DOHH2 (cell line): ENCODE results near the gene ACSL1.

Experiments used
- H3F3A ChIP-seq: fragments of 200-600 bp; sonication (generic), shearing (Covaris generic); 2 replicates; pipeline ENCODE4 v1.6.0; 2016; ENCODE audit warnings: antibody characterized with exemption, mild to moderate bottlenecking; ENCODE audit not compliant: control insufficient read depth, insufficient read depth
- H3K27ac ChIP-seq: fragments of 200-600 bp; sonication (generic); 2 replicates; pipeline ENCODE4 v1.5.1; 2014; ENCODE audit warnings: low read depth, mild to moderate bottlenecking, low read length, moderate library complexity
- H3K27me3 ChIP-seq: fragments of 200-600 bp; sonication (generic); 2 replicates; pipeline ENCODE4 v1.6.1; 2014; ENCODE audit warnings: mild to moderate bottlenecking, low read length, mixed read lengths; ENCODE audit not compliant: control insufficient read depth
- H3K36me3 ChIP-seq: fragments of 200-600 bp; sonication (generic); 2 replicates; pipeline ENCODE4 v1.6.1; 2014; ENCODE audit warnings: mild to moderate bottlenecking, low read length, moderate library complexity, mixed read lengths; ENCODE audit not compliant: control insufficient read depth
- H3K4me1 ChIP-seq: fragments of 200-600 bp; sonication (generic); 2 replicates; pipeline ENCODE4 v1.6.1; 2014; ENCODE audit warnings: mild to moderate bottlenecking, low read length, mixed read lengths; ENCODE audit not compliant: control insufficient read depth
- H3K4me2 ChIP-seq: fragments of 200-600 bp; sonication (generic); 2 replicates; pipeline ENCODE4 v1.6.0; 2014; ENCODE audit warnings: mild to moderate bottlenecking, low read length, moderate library complexity
- H3K4me3 ChIP-seq: fragments of 200-600 bp; sonication (generic); 2 replicates; pipeline ENCODE4 v1.5.1; 2014; ENCODE audit warnings: mild to moderate bottlenecking, low read length, mixed read lengths
- H3K79me2 ChIP-seq: fragments of 200-600 bp; sonication (generic); 2 replicates; pipeline ENCODE4 v1.6.1; 2014; ENCODE audit warnings: mild to moderate bottlenecking, low read length, mixed read lengths; ENCODE audit not compliant: control insufficient read depth
- H3K9me2 ChIP-seq: fragments of 200-600 bp; sonication (generic); replicated peaks from 2 replicates; pipeline ENCODE4 v1.6.1; 2014; ENCODE audit warnings: mild to moderate bottlenecking, low read length, mixed read lengths; ENCODE audit not compliant: control insufficient read depth
- H3K9me3 ChIP-seq: fragments of 200-600 bp; sonication (generic); 2 replicates; pipeline ENCODE4 v1.6.1; 2014; ENCODE audit warnings: antibody characterized with exemption, low read length, mixed read lengths; ENCODE audit not compliant: control insufficient read depth, insufficient read depth
- H4K20me1 ChIP-seq: fragments of 200-600 bp; sonication (generic); 2 replicates; pipeline ENCODE4 v1.6.0; 2014; ENCODE audit warnings: low read depth, mild to moderate bottlenecking, antibody characterized with exemption, low read length, moderate library complexity; ENCODE audit not compliant: control insufficient read depth, insufficient read depth
- EZH2phosphoT487 ChIP-seq: fragments of 200-600 bp; sonication (generic); IDR thresholded peaks from 2 replicates; pipeline ENCODE4 v1.6.1; 2017; ENCODE audit warnings: borderline replicate concordance, mild to moderate bottlenecking, antibody characterized with exemption, low read length, moderate library complexity, mixed read lengths
- TF ChIP-seq, protein P1 (sequence below): fragments of 200-600 bp; sonication (generic); IDR thresholded peaks from one replicate; pipeline ENCODE4 v1.5.1; 2014; ENCODE audit warnings: antibody characterized with exemption, mild to moderate bottlenecking, low read depth, low read length; ENCODE audit not compliant: poor library complexity, severe bottlenecking

ACSL1 gene

DNA sequence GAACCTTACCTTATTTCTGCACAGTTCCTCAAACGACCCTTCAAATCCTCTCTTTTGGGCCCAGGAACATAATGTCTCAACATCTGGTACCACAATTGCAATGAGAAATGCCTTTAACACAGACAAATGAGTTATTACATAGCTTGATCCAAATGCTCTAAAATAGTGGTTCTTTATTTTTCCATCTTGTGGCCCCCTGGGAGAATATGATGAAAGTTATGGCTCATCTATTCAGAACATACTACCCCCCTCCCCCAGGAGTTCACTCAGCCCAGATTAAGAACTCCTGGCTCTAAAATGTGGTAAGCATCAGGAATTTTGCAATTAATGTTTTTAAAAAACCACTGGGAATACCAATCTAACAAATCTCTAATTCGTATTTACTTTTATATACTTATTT, 68.0 kb downstream of the ACSL1 start:
- H3K4me2 ChIP-seq, result no peak overlapping the region
- peaks cover 44% of the 10 kb centered on the region for H3K36me3 ChIP-seq
- H4K20me1 ChIP-seq, result no peaks in the 10 kb centered on the region
- H3K27ac ChIP-seq, result no peak overlapping the region
- H3K27me3 ChIP-seq, result no peaks in the 10 kb centered on the region
- no peaks in the 10 kb centered on the region for H3K4me1 ChIP-seq
- no peaks in the 10 kb centered on the region for H3F3A ChIP-seq
- H3K4me3 ChIP-seq, result no peak overlapping the region
- H3K9me3 ChIP-seq, result no peaks in the 10 kb centered on the region
- H3K79me2 ChIP-seq, result no peaks in the 10 kb centered on the region
- no peaks in the 10 kb centered on the region for H3K9me2 ChIP-seq
- TF ChIP-seq EZH2phosphoT487, result no peak
- TF ChIP-seq, protein P1, sequence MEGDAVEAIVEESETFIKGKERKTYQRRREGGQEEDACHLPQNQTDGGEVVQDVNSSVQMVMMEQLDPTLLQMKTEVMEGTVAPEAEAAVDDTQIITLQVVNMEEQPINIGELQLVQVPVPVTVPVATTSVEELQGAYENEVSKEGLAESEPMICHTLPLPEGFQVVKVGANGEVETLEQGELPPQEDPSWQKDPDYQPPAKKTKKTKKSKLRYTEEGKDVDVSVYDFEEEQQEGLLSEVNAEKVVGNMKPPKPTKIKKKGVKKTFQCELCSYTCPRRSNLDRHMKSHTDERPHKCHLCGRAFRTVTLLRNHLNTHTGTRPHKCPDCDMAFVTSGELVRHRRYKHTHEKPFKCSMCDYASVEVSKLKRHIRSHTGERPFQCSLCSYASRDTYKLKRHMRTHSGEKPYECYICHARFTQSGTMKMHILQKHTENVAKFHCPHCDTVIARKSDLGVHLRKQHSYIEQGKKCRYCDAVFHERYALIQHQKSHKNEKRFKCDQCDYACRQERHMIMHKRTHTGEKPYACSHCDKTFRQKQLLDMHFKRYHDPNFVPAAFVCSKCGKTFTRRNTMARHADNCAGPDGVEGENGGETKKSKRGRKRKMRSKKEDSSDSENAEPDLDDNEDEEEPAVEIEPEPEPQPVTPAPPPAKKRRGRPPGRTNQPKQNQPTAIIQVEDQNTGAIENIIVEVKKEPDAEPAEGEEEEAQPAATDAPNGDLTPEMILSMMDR, result no peak

DNA sequence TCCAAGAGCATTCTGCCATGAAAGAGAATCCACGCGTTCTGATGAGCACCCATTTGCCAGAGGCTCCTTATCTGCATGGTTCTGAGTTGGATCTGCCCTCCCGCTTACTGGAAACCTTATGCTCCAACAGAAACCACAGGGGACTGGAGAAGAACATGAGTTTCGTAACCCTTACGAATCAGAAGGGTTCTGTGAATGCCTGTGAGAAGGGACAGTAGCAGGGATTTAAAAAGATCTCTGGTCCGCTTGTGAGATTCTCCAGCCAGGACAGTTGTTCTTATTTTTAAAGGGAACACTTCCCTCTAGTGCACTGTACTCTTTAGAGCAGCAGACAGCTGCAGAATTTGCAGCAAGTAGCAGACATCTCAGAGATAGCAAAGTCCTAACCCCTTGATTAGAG, 69.4 kb downstream of the ACSL1 start:
- Histone ChIP-seq H3K9me2 (no peaks in the 10 kb centered on the region), H3K27ac (no peak overlapping the region), H4K20me1 (no peaks in the 10 kb centered on the region), H3K4me3 (no peak overlapping the region), H3K27me3 (no peaks in the 10 kb centered on the region), H3K4me1 (no peaks in the 10 kb centered on the region), H3K9me3 (no peaks in the 10 kb centered on the region), H3K79me2 (no peaks in the 10 kb centered on the region), H3K36me3 (peaks cover 35% of the 10 kb centered on the region), H3K4me2 (no peak overlapping the region), H3F3A (no peaks in the 10 kb centered on the region)
- TF ChIP-seq, protein P1, result no peak
- no peak for TF ChIP-seq EZH2phosphoT487

DNA sequence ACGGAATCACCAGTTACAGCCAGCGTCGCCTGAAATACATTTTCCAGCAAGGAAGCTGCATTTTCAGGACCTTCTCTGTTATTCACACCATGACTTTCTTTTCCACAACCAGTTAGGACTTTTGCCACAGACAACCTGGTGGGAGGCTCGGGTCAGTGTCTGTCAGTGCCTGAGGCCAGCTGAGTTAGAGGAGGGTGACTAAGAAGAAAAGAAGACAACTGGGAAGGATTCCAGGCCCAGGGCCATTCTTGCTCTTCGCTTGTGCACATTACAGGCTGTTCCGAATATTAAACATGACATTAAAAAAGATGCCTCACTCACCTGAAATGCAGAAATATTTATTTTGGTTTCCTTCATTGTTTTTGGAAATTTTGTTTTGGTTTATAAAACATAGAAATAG, 70.5 kb downstream of the ACSL1 start:
- peaks cover 25% of the 10 kb centered on the region for H3K36me3 ChIP-seq
- no peaks in the 10 kb centered on the region for H3K9me3 ChIP-seq
- no peaks in the 10 kb centered on the region for H3K27me3 ChIP-seq
- H3K4me1 ChIP-seq, result no peaks in the 10 kb centered on the region
- no peak overlapping the region for H3K4me2 ChIP-seq
- no peaks in the 10 kb centered on the region for H3K79me2 ChIP-seq
- H4K20me1 ChIP-seq, result no peaks in the 10 kb centered on the region
- TF ChIP-seq, protein P1, result no peak
- TF ChIP-seq EZH2phosphoT487, result no peak
- H3K9me2 ChIP-seq, result no peaks in the 10 kb centered on the region
- no peak overlapping the region for H3K27ac ChIP-seq
- H3K4me3 ChIP-seq, result no peak overlapping the region
- H3F3A ChIP-seq, result no peaks in the 10 kb centered on the region
